Peyer's patch (tissue), 4 donors: ENCODE data around the gene IRS1.

Experiments
- CTCF ChIP-seq, 6 experiments: fragments of 450-650 bp in 4 of 6; fragments of 200-600 bp in 2 of 6; sonication (generic) in 1 of 6; IDR thresholded peaks; one replicate each; pipeline ENCODE4 v1.5.1; 2017 to 2019; ENCODE audit warnings: antibody characterized with exemption in 6 of 6, mild to moderate bottlenecking in 3 of 6, moderate library complexity in 1 of 6
- POLR2A ChIP-seq, 2 donors: fragments of 450-650 bp; IDR thresholded peaks; one replicate each; pipeline ENCODE4 v1.5.1; 2017; ENCODE audit warnings: antibody characterized with exemption in 2 of 2, mild to moderate bottlenecking in 2 of 2, moderate library complexity in 2 of 2

- TF ChIP-seq CTCF (IDR thresholded peaks at IDR 0.05) = no peak
- no peak for TF ChIP-seq POLR2A (IDR thresholded peaks at IDR 0.05)
Measured at GRCh38 chr2:226691255-226691654, 108.4 kb downstream of the IRS1 start.
